HepG2 (cell line): ENCODE measurements around the gene KLHL28. TPM values are rescaled to one million over a fixed set of nuclear protein-coding genes. Genes with fewer than 3 reads are reported as not detected.
A peak's percentile ranks its signal among the peaks of the same experiment; 100 is the strongest.

ENCODE experiments used
- ATAC-seq: fragments of 200-7000 bp; cut with Tn5 transposase; 3 replicates; pipeline ENCODE4 v1.9.1; 2020; ENCODE audit warnings: mild to moderate bottlenecking, moderate library complexity
- BruUV-seq: library from RNA; stranded (reverse); fragments of 400-500 nt; replicated peaks from 2 replicates; lab custom pipeline; 2021; lab: Mats Ljungman, UMichigan
- CTCF ChIA-PET: fragments of 300-600 bp; formaldehyde crosslinking; extraction: SDS; loops from one replicate; lab custom pipeline; 2021; ENCODE audit warnings: low total read pairs, inconsistent platforms, low intra/inter-chr PET ratio; lab: Yijun Ruan, JAX
- POLR2A ChIA-PET: fragments of 350-600 bp; sonication (Branson Sonifier 250); formaldehyde crosslinking; loops from one replicate; lab custom pipeline; 2020; ENCODE audit warnings: antibody characterized with exemption, inconsistent platforms; lab: Yijun Ruan, JAX
- DNase-seq: peaks from one replicate; pipeline ENCODE4 v3.0.0-alpha.2; 2015; ENCODE audit warnings: low spot score
- FAIRE-seq: peaks from 3 replicates; lab custom pipeline; 2011; peaks lifted over from hg19 to GRCh38; lab: Jason Lieb, UNC
- H2AFZ ChIP-seq: one replicate; pipeline ENCODE4 v1.6.1; 2011; ENCODE audit warnings: low read length, inconsistent platforms
- H3K27ac ChIP-seq: fragments of 300-600 bp; 3 replicates; pipeline ENCODE4 v1.8.0; 2011; ENCODE audit warnings: mixed run types, mild to moderate bottlenecking, mixed read lengths, low read length, inconsistent platforms; ENCODE audit not compliant: insufficient read depth; ENCODE audit errors: extremely low read length
- H3K27me3 ChIP-seq, 2 experiments: fragments of 200-600 bp in 1 of 2; 2 replicates in 1 of 2; 3 replicates in 1 of 2; pipeline versions ENCODE4 v1.6.0 to v1.8.0; 2011; ENCODE audit warnings: low read length in 2 of 2, mild to moderate bottlenecking in 2 of 2, moderate library complexity in 2 of 2, inconsistent platforms in 1 of 2; ENCODE audit not compliant: insufficient read depth in 2 of 2, control insufficient read depth in 1 of 2
- H3K36me3 ChIP-seq, 2 experiments: fragments of 200-600 bp in 1 of 2; replicated peaks in 1 of 2; 2 replicates in 1 of 2; 3 replicates in 1 of 2; pipeline versions ENCODE4 v1.5.1 to v1.8.0; 2011; ENCODE audit warnings: low read length in 2 of 2, inconsistent platforms in 1 of 2; ENCODE audit not compliant: insufficient read depth in 2 of 2, control insufficient read depth in 1 of 2
- H3K4me1 ChIP-seq: 2 replicates; pipeline ENCODE4 v1.5.1; 2012; ENCODE audit warnings: low read length, inconsistent platforms; ENCODE audit not compliant: insufficient read depth
- H3K4me2 ChIP-seq: 2 replicates; pipeline ENCODE4 v1.6.0; 2011; ENCODE audit warnings: low read depth, low read length, inconsistent platforms
- H3K4me3 ChIP-seq, 3 experiments: fragments of 200-600 bp in 1 of 3; sonication (generic), shearing (Covaris generic) in 1 of 3; replicated peaks in 1 of 3; 2 replicates each; pipeline ENCODE4 v1.5.1; 2011 to 2016; ENCODE audit warnings: low read length in 3 of 3, inconsistent platforms in 2 of 3, low read depth in 2 of 3, mild to moderate bottlenecking in 2 of 3, control low read depth in 1 of 3, mixed read lengths in 1 of 3; ENCODE audit not compliant: insufficient read depth in 1 of 3
- H3K79me2 ChIP-seq: one replicate; pipeline ENCODE4 v1.6.1; 2011; ENCODE audit warnings: low read length, inconsistent platforms; ENCODE audit not compliant: insufficient read depth
- H3K9ac ChIP-seq: 2 replicates; pipeline ENCODE4 v1.6.0; 2011; ENCODE audit warnings: mild to moderate bottlenecking, low read depth, low read length, inconsistent platforms; ENCODE audit not compliant: insufficient read depth
- H3K9me3 ChIP-seq: 2 replicates; pipeline ENCODE4 v1.5.1; 2012; ENCODE audit warnings: mild to moderate bottlenecking, low read length
- H4K20me1 ChIP-seq: 2 replicates; pipeline ENCODE4 v1.6.0; 2011; ENCODE audit warnings: inconsistent platforms, mild to moderate bottlenecking, low read length, moderate library complexity; ENCODE audit not compliant: insufficient read depth
- EHMT2 ChIP-seq: fragments of 200-600 bp; sonication (generic); IDR thresholded peaks from 2 replicates; pipeline ENCODE4 v1.7.0; 2017; ENCODE audit warnings: antibody characterized with exemption, low read depth, low read length, borderline replicate concordance
- HOMEZ ChIP-seq: IDR thresholded peaks from 2 replicates; pipeline ENCODE4 v1.6.1; 2016; ENCODE audit warnings: low read depth
- KIAA2018 ChIP-seq: sonication (generic); formaldehyde crosslinking; IDR thresholded peaks from 2 replicates; pipeline ENCODE4 v1.5.0; 2020; ENCODE audit warnings: mild to moderate bottlenecking, missing genetic modification reagents, borderline replicate concordance
- MYNN ChIP-seq: sonication (generic); formaldehyde crosslinking; IDR thresholded peaks from 2 replicates; pipeline ENCODE4 v1.4.0; 2020; ENCODE audit warnings: mild to moderate bottlenecking, low read depth, missing genetic modification reagents
- SMARCE1 ChIP-seq: fragments of 450-650 bp; IDR thresholded peaks from 2 replicates; pipeline ENCODE4 v1.6.1; 2017; ENCODE audit warnings: borderline replicate concordance
- STAT5B ChIP-seq: sonication (generic); formaldehyde crosslinking; IDR thresholded peaks from 2 replicates; pipeline ENCODE4 v1.4.0; 2020; ENCODE audit warnings: missing genetic modification reagents
- ZBTB7A ChIP-seq: sonication (generic); formaldehyde crosslinking; IDR thresholded peaks from 2 replicates; pipeline ENCODE4 v1.8.0; 2022; ENCODE audit warnings: mild to moderate bottlenecking, missing genetic modification reagents
- ZNF121 ChIP-seq: sonication (generic); formaldehyde crosslinking; IDR thresholded peaks from 2 replicates; pipeline ENCODE4 v1.5.0; 2020; ENCODE audit warnings: mild to moderate bottlenecking, missing genetic modification reagents
- ZNF567 ChIP-seq: sonication (generic); formaldehyde crosslinking; IDR thresholded peaks from 2 replicates; pipeline ENCODE4 v1.8.1; 2023; ENCODE audit warnings: mild to moderate bottlenecking, missing genetic modification reagents, borderline replicate concordance
- WGBS: methylation state at CpG from one replicate; pipeline ENCODE4 v1.1.6; 2017; ENCODE audit warnings: low lambda C conversion rate; 5-methylcytosine and 5-hydroxymethylcytosine counted together
- in situ Hi-C: cut with HindIII; loops from 2 replicates; pipeline ENCODE4 v1.10.0; 2017; ENCODE audit warnings: low pct_unique_long_range_greater_than_20kb; ENCODE audit not compliant: extremely low pct_ligation_motif_present
- intact Hi-C: fragments of 100-400 bp; cut with micrococcal nuclease; formaldehyde crosslinking; loops from one replicate; pipeline ENCODE4 v1.10.0; 2022; ENCODE audit not compliant: unreplicated experiment
- polyA plus RNA-seq, 8 experiments: library from polyadenylated mRNA; depleted of rRNA in 3 of 8; stranded (reverse) in 7 of 8; unstranded in 1 of 8; fragments of >200 nt; fragmentation: Illumina TruSeq in 4 of 8; extraction: Trizol in 4 of 8; gene quantifications; 2 replicates each; pipeline versions ENCODE4 v1.2.1 to v1.2.3, GENCODE V29; 2011 to 2016; ENCODE audit warnings: low read depth in 4 of 8, missing spikeins in 1 of 8, mixed read lengths in 1 of 8; ENCODE audit not compliant: insufficient read depth in 1 of 8
- total RNA-seq, 5 experiments: library from RNA; depleted of rRNA; stranded (reverse); fragments of >200 nt; fragmentation: Illumina TruSeq; extraction: Trizol; gene quantifications; 2 replicates each; pipeline ENCODE4 v1.2.3, GENCODE V29; 2016; ENCODE audit warnings: low read depth in 1 of 5
- TF ChIP-seq, protein P1 (sequence below): sonication (generic); formaldehyde crosslinking; IDR thresholded peaks from 2 replicates; pipeline ENCODE4 v1.5.0; 2020; ENCODE audit warnings: mild to moderate bottlenecking, missing genetic modification reagents

KLHL28 gene
- total and polyA plus RNA-seq, 2 of the 13 experiments (the other 11 are each of a cell fraction or from before 2014, with no cell fraction given) = 3.4 to 6.6 TPM

DNA sequence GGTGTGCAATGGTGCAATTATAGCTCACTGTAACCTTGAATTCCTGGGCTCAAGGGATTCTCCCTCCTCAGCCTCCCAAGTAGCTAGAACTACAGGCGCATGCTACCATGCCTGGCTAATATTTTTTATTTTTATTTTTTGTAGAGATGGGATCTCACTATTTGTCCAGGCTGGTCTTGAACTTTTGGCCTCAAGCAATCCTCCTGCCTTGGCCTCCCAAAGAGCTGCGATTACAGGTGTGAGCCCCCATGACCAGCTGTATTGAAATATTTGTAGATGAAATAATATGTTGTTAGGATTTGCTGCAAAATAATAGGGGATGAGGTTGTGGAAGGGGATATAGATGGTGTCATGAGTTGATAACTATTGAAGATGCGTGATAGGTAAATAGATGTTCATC, 4.9 kb downstream of the KLHL28 start:
- Histone ChIP-seq H3K27ac (no peak overlapping the region), H3K4me2 (no peak overlapping the region), H3K4me3 (no peak overlapping the region), H3K4me1 (peaks cover 24% of the 10 kb centered on the region), H3K9ac (no peak overlapping the region), H2AFZ (no peak overlapping the region), H3K27me3 (no peaks in the 10 kb centered on the region; a peak in 1 of 5 replicates), H3K9me3 (no peaks in the 10 kb centered on the region), H3K36me3 (peaks cover 1 to 3% of the 10 kb centered on the region in 2 experiments; a peak in 1 of 5 replicates), H4K20me1 (peaks cover 6% of the 10 kb centered on the region; the same call in 1 of the 2 replicates), H3K79me2 (peaks cover 68% of the 10 kb centered on the region)
- ChIA-PET POLR2A (no interaction called here), CTCF (no interaction called here)
- ATAC-seq (no peak), DNase-seq (no peak), FAIRE-seq (no peak)
- no TSS peak for BruUV-seq
- 99% methylated on average over 3 of the region's 3 CpGs for WGBS
- intact Hi-C loops = no loop called here
- in situ Hi-C loops = no loop called here
- TF ChIP-seq SMARCE1 = no peak
- no peak for TF ChIP-seq MYNN
- no peak for TF ChIP-seq EHMT2
- no peak for TF ChIP-seq KIAA2018 (CRISPR knock-in tag)
- TF ChIP-seq ZBTB7A (CRISPR knock-in tag) = no peak
- TF ChIP-seq STAT5B (CRISPR knock-in tag) = no peak
- no peak for TF ChIP-seq ZNF567 (CRISPR knock-in tag)
- TF ChIP-seq, protein P1, sequence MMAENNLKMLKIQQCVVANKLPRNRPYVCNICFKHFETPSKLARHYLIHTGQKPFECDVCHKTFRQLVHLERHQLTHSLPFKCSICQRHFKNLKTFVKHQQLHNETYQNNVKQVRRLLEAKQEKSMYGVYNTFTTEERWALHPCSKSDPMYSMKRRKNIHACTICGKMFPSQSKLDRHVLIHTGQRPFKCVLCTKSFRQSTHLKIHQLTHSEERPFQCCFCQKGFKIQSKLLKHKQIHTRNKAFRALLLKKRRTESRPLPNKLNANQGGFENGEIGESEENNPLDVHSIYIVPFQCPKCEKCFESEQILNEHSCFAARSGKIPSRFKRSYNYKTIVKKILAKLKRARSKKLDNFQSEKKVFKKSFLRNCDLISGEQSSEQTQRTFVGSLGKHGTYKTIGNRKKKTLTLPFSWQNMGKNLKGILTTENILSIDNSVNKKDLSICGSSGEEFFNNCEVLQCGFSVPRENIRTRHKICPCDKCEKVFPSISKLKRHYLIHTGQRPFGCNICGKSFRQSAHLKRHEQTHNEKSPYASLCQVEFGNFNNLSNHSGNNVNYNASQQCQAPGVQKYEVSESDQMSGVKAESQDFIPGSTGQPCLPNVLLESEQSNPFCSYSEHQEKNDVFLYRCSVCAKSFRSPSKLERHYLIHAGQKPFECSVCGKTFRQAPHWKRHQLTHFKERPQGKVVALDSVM (CRISPR knock-in tag) = peak; percentile 60; the same call in 1 of the 2 replicates
- TF ChIP-seq ZNF121 = 0 out of 2 replicates have a peak, but pooled peaks have one; percentile 37
- TF ChIP-seq HOMEZ (CRISPR knock-in tag) = no peak
